Keratinocyte (primary cell): ENCODE results near the gene OSTF1.

Experiments used
- EZH2 ChIP-seq: IDR thresholded peaks from one replicate; pipeline ENCODE4 v1.6.1; 2012; ENCODE audit warnings: inconsistent platforms, mild to moderate bottlenecking, low read length, moderate library complexity
- TF ChIP-seq, protein P1 (sequence below), 3 experiments: IDR thresholded peaks in 1 of 3; conservative IDR thresholded peaks in 1 of 3; optimal IDR thresholded peaks in 1 of 3; 2 replicates in 2 of 3; 3 replicates in 1 of 3; pipeline versions ENCODE3 to v1.5.1; 2011; ENCODE audit warnings: low read length in 3 of 3, mild to moderate bottlenecking in 3 of 3, moderate library complexity in 2 of 3, control low read depth in 1 of 3, inconsistent platforms in 1 of 3; ENCODE audit not compliant: insufficient read depth in 2 of 3; ENCODE audit errors: extremely low read depth in 1 of 3

GRCh38 chr9:75147638-75148037 lies 59.3 kb downstream of the OSTF1 start:
- TF ChIP-seq, protein P1, sequence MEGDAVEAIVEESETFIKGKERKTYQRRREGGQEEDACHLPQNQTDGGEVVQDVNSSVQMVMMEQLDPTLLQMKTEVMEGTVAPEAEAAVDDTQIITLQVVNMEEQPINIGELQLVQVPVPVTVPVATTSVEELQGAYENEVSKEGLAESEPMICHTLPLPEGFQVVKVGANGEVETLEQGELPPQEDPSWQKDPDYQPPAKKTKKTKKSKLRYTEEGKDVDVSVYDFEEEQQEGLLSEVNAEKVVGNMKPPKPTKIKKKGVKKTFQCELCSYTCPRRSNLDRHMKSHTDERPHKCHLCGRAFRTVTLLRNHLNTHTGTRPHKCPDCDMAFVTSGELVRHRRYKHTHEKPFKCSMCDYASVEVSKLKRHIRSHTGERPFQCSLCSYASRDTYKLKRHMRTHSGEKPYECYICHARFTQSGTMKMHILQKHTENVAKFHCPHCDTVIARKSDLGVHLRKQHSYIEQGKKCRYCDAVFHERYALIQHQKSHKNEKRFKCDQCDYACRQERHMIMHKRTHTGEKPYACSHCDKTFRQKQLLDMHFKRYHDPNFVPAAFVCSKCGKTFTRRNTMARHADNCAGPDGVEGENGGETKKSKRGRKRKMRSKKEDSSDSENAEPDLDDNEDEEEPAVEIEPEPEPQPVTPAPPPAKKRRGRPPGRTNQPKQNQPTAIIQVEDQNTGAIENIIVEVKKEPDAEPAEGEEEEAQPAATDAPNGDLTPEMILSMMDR (optimal IDR thresholded peaks at IDR 0.05 in 1 of 3, IDR thresholded peaks at IDR 0.05 in 1 of 3, conservative IDR thresholded peaks at IDR 0.05 in 1 of 3; ENCODE audit: extremely low read depth in 1 of 3, insufficient read depth in 2 of 3, low read length in 3 of 3), result no peak
- TF ChIP-seq EZH2, result no peak
